T-helper 1 cell treated with Interleukin-12 subunit alpha and Interleukin-12 subunit beta and Interleukin-4 antibody, amounts not matched to agents 30 μg/mL and 1 μg/mL, for 36 hours (primary cell): ENCODE measurements around the gene ELMO1.
"Not testable (repeated sequence)": the region's sequence is repeated elsewhere in the genome, so short reads cannot be mapped to it uniquely, and the experiment has no call there.

Source experiments
- H3K27ac Mint-ChIP-seq: one replicate; pipeline ENCODE4 v1.8.0; 2021; ENCODE audit warnings: mild to moderate bottlenecking, mixed read lengths
- H3K27me3 Mint-ChIP-seq: one replicate; pipeline ENCODE4 v1.8.0; 2021; ENCODE audit warnings: low read depth, mixed read lengths
- H3K36me3 Mint-ChIP-seq: one replicate; pipeline ENCODE4 v1.8.0; 2021; ENCODE audit warnings: low read depth, mixed read lengths
- H3K4me1 Mint-ChIP-seq: one replicate; pipeline ENCODE4 v1.8.0; 2021; ENCODE audit warnings: low read depth, mixed read lengths
- H3K4me3 Mint-ChIP-seq: one replicate; pipeline ENCODE4 v1.8.0; 2021; ENCODE audit warnings: mild to moderate bottlenecking, moderate library complexity, mixed read lengths
- H3K9me3 Mint-ChIP-seq: one replicate; pipeline ENCODE4 v1.8.0; 2021; ENCODE audit warnings: mixed read lengths

Gene ELMO1

GRCh38 chr7:37160656-37161055 lies 288.0 kb downstream of the ELMO1 start:
- H3K27ac Mint-ChIP-seq: no peak overlapping the region

GRCh38 chr7:37153376-37153775 lies 295.3 kb downstream of the ELMO1 start:
- Mint-ChIP-seq H3K27ac (no peak overlapping the region), H3K27me3 (no peaks in the 10 kb centered on the region), H3K36me3 (peaks cover 28% of the 10 kb centered on the region)

More at GRCh38 chr7:37160656-37161055, 288.0 kb downstream of the ELMO1 start:
- Mint-ChIP-seq H3K36me3 (peaks cover 21% of the 10 kb centered on the region), H3K4me3 (no peak overlapping the region), H3K27me3 (no peaks in the 10 kb centered on the region), H3K9me3 (no peaks in the 10 kb centered on the region), H3K4me1 (peaks cover 4% of the 10 kb centered on the region)

GRCh38 chr7:37151741-37152413 lies 296.8 kb downstream of the ELMO1 start:
- peaks cover 10% of the 10 kb centered on the region for H3K4me1 Mint-ChIP-seq
- no peaks in the 10 kb centered on the region for H3K27me3 Mint-ChIP-seq
- no peak overlapping the region for H3K27ac Mint-ChIP-seq
- no peak overlapping the region for H3K4me3 Mint-ChIP-seq
- no peaks in the 10 kb centered on the region for H3K9me3 Mint-ChIP-seq
- peaks cover 26% of the 10 kb centered on the region for H3K36me3 Mint-ChIP-seq

More at GRCh38 chr7:37153376-37153775, 295.3 kb downstream of the ELMO1 start:
- no peaks in the 10 kb centered on the region for H3K9me3 Mint-ChIP-seq
- no peak overlapping the region for H3K4me3 Mint-ChIP-seq
- H3K4me1 Mint-ChIP-seq: peaks cover 10% of the 10 kb centered on the region

- peaks cover 8% of the 10 kb centered on the region for H3K4me1 Mint-ChIP-seq
- no peak overlapping the region for H3K27ac Mint-ChIP-seq
- no peaks in the 10 kb centered on the region for H3K27me3 Mint-ChIP-seq
- peaks cover 23% of the 10 kb centered on the region for H3K36me3 Mint-ChIP-seq
- H3K9me3 Mint-ChIP-seq: no peaks in the 10 kb centered on the region
- H3K4me3 Mint-ChIP-seq: no peak overlapping the region
Measured at GRCh38 chr7:37150856-37151255, 297.8 kb downstream of the ELMO1 start.

- no peak overlapping the region for H3K27ac Mint-ChIP-seq
- H3K36me3 Mint-ChIP-seq: peaks cover 19% of the 10 kb centered on the region
- no peaks in the 10 kb centered on the region for H3K9me3 Mint-ChIP-seq
Measured at GRCh38 chr7:37150180-37150579, 298.5 kb downstream of the ELMO1 start.

GRCh38 chr7:37149773-37150124 lies 298.9 kb downstream of the ELMO1 start:
- Mint-ChIP-seq H3K4me1 (peaks cover 4% of the 10 kb centered on the region), H3K27me3 (no peaks in the 10 kb centered on the region), H3K4me3 (no peak overlapping the region), H3K9me3 (no peaks in the 10 kb centered on the region), H3K36me3 (peaks cover 17% of the 10 kb centered on the region), H3K27ac (no peak overlapping the region)

More at GRCh38 chr7:37150180-37150579, 298.5 kb downstream of the ELMO1 start:
- H3K4me1 Mint-ChIP-seq: peaks cover 5% of the 10 kb centered on the region
- H3K4me3 Mint-ChIP-seq: no peak overlapping the region
- no peaks in the 10 kb centered on the region for H3K27me3 Mint-ChIP-seq

GRCh38 chr7:37149051-37149772 lies 299.5 kb downstream of the ELMO1 start:
- Mint-ChIP-seq H3K4me3 (no peak overlapping the region), H3K36me3 (peaks cover 18% of the 10 kb centered on the region), H3K9me3 (no peaks in the 10 kb centered on the region), H3K27ac (no peak overlapping the region), H3K4me1 (no peaks in the 10 kb centered on the region), H3K27me3 (no peaks in the 10 kb centered on the region)

GRCh38 chr7:37145682-37146081 lies 303.0 kb downstream of the ELMO1 start:
- Mint-ChIP-seq H3K27me3 (no peaks in the 10 kb centered on the region), H3K36me3 (peaks cover 19% of the 10 kb centered on the region), H3K4me1 (no peaks in the 10 kb centered on the region), H3K4me3 (no peak overlapping the region), H3K9me3 (peaks cover 11% of the 10 kb centered on the region), H3K27ac (no peak overlapping the region)

- H3K27ac Mint-ChIP-seq: no peak overlapping the region
- no peaks in the 10 kb centered on the region for H3K27me3 Mint-ChIP-seq
- peaks cover 22% of the 10 kb centered on the region for H3K9me3 Mint-ChIP-seq
- H3K4me3 Mint-ChIP-seq: no peak overlapping the region
- H3K36me3 Mint-ChIP-seq: peaks cover 26% of the 10 kb centered on the region
- H3K4me1 Mint-ChIP-seq: no peaks in the 10 kb centered on the region
Measured at GRCh38 chr7:37144423-37144822, 304.2 kb downstream of the ELMO1 start.

- no peak overlapping the region for H3K4me3 Mint-ChIP-seq
- H3K9me3 Mint-ChIP-seq: peaks cover 34% of the 10 kb centered on the region
- H3K36me3 Mint-ChIP-seq: peaks cover 36% of the 10 kb centered on the region
- H3K4me1 Mint-ChIP-seq: no peaks in the 10 kb centered on the region
- H3K27me3 Mint-ChIP-seq: no peaks in the 10 kb centered on the region
- no peak overlapping the region for H3K27ac Mint-ChIP-seq
Measured at GRCh38 chr7:37142958-37143357, 305.7 kb downstream of the ELMO1 start.

- Mint-ChIP-seq H3K27me3 (no peaks in the 10 kb centered on the region), H3K9me3 (peaks cover 42% of the 10 kb centered on the region), H3K4me3 (no peak overlapping the region), H3K36me3 (peaks cover 38% of the 10 kb centered on the region), H3K27ac (no peak overlapping the region), H3K4me1 (no peaks in the 10 kb centered on the region)
Measured at GRCh38 chr7:37141742-37142141, 306.9 kb downstream of the ELMO1 start.

GRCh38 chr7:37133902-37134301 lies 314.8 kb downstream of the ELMO1 start:
- Mint-ChIP-seq H3K36me3 (peaks cover 68% of the 10 kb centered on the region), H3K9me3 (peaks cover 18% of the 10 kb centered on the region)
- not testable (repeated sequence) for H3K4me1 Mint-ChIP-seq, H3K4me3 Mint-ChIP-seq, H3K27me3 Mint-ChIP-seq, H3K27ac Mint-ChIP-seq

GRCh38 chr7:37131855-37132254 lies 316.8 kb downstream of the ELMO1 start:
- no peak overlapping the region for H3K4me3 Mint-ChIP-seq
- H3K9me3 Mint-ChIP-seq: peaks cover 2% of the 10 kb centered on the region
- no peak overlapping the region for H3K27ac Mint-ChIP-seq
- H3K4me1 Mint-ChIP-seq: peaks cover 1% of the 10 kb centered on the region
- no peaks in the 10 kb centered on the region for H3K27me3 Mint-ChIP-seq
- peaks cover 76% of the 10 kb centered on the region for H3K36me3 Mint-ChIP-seq

GRCh38 chr7:37129035-37129425 lies 319.6 kb downstream of the ELMO1 start:
- no peak overlapping the region for H3K27ac Mint-ChIP-seq
- H3K36me3 Mint-ChIP-seq: peaks cover 74% of the 10 kb centered on the region
- H3K4me1 Mint-ChIP-seq: peaks cover 1% of the 10 kb centered on the region
- H3K4me3 Mint-ChIP-seq: no peak overlapping the region
- H3K9me3 Mint-ChIP-seq: peaks cover 4% of the 10 kb centered on the region
- no peaks in the 10 kb centered on the region for H3K27me3 Mint-ChIP-seq

GRCh38 chr7:37128327-37129034 lies 320.2 kb downstream of the ELMO1 start:
- Mint-ChIP-seq H3K9me3 (peaks cover 4% of the 10 kb centered on the region), H3K36me3 (peaks cover 71% of the 10 kb centered on the region), H3K4me3 (no peak overlapping the region), H3K4me1 (peaks cover 4% of the 10 kb centered on the region), H3K27ac (peak overlapping the region; percentile 58), H3K27me3 (no peaks in the 10 kb centered on the region)
